Stimulated activated CD8-positive, alpha-beta memory T cell treated with anti-CD3 and anti-CD28 coated beads, Interleukin-2, amount 100 ng/mL, for 48 hours (primary cell): Measurements from ENCODE around the gene KIAA1328.
A peak's percentile ranks its signal among the peaks of the same experiment; 100 is the strongest.

Experiments used
- DNase-seq, 2 donors: peaks; one replicate each; pipeline ENCODE4 v3.0.0-alpha.2; 2020; ENCODE audit warnings: low read depth in 2 of 2

Gene KIAA1328

DNA sequence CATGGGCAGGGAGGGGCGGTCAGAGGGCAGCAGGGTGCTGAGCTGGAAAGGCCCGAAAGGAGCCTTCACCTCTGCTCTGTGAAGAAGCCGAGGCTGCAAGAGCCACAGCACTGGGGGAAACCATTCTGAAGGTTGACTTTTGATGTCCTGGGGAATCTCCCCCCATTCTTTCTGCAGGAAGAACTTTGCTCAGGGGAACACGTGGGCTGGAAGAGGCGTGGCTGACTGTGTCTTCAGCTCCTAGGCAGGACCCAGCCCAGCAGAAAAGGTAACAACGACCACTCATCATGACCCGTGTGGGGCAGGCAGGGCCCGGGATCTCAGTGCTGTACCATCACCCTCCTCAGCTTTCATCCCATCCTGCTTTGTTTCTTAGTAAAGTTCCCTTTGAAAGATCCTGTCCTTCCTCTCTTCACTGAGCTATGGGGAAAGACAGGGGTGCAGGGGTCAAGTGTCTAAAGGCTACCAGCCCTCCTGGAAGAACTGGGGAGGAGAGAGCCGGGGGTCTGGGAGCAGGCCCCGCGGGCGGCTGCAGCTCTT is 424.0 kb downstream of the KIAA1328 start:
- no peak for DNase-seq

DNA sequence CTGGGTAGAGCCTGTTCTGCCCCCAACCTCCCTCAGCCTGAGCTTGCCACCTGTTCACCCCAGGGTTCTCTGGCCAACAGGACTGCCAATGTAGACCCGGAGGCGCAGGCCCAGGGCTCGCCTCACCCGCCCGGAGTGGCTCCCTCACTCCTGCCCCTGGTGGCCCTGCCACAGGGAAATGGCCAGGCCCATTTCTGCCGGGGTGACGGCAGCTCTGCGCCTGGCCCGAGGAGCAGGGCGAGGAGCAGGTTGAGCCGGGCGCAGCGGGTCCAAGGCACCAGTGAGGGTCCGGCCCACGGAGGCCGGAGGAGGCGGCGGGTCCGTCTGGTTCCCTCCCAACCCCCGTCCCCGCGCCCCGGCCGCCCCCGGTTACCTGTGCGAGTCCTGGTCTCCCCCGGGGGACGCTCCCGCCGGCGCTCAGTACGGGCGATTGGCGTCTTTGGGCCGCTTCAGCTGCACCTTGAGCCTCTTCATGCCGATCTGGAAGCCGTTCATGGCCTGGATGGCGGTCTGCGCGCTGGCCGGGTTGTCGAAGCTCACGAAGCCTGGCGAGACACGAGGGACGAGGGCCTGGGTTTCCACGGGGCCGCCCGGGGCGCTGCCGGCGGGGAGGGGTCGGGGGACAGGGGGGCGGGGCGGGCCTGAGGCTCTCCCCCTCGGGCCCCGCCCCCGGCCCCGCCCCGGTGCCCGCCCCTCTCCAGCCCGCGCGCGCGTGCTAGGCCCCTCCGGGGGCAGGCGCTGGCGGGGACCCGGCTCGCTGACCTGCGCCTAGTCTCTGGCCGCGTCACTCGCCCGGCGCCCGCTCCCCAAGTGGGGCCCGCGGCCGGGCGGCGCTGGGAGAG is 424.7 kb downstream of the KIAA1328 start:
- no peak for DNase-seq

DNA sequence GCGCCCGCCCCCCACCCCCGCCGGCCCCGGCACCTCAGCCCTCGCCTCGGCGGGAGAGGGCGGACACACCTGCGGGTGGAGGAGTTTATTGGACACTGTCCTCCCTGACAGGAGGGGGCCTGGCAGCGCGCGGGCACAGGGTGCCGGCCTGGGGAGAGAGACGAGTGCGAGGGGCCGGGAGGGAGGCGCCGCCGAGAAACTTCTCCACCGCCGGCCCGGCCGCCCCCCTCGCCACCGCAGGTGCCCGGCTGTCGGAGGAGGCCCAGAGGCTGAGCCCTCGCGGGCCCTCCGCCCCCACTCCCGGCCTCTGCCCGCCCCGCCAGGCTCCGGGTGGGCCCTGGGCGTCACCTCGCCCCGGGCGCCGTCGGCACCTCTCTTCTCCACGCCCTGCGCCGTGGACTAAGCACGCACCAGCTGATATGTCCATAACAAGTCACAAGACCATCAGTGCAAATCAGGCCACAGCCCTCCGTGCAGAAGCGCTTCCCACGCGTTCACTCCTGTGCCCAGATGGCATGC is 425.4 kb downstream of the KIAA1328 start:
- no peak for DNase-seq

DNA sequence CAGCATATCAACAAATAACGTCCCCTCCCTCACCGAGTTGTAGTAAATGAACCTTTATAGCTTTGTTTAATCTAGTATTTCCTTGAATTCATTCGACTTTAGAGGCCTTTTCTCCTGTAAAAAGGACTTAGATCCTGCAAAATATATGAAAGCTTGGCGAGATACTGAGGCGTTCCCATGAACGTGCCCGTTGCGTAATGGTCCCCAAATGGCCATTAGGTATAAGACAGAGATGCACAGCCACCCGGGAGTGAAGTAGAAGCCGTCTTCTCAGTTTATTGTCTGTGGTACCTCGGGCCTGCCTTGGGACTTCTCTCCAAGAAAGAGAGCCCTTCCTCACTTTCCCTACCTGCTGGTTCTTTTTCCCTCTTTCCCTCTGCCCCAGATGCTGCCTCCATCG is 426.0 kb downstream of the KIAA1328 start:
- DNase-seq = no peak

DNA sequence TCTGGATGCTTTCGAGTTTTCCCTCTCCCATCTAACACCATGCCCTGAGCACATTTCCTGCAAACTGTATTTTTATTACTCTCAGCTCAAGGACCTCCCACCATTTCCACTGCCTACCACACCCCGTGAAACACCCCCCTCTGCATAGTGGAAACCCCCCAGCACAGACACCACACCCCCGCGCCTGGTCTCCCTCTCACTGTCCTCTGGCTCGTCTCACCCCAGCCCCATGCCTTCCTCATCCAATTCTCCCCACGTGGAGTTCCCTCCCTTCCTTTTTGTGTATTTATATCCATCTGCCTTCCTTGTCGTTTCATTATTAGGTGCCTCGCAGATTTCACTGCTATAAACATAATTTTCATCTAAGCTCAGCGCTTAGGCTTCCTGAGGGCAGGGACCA is 429.2 kb downstream of the KIAA1328 start:
- DNase-seq = no peak

DNA sequence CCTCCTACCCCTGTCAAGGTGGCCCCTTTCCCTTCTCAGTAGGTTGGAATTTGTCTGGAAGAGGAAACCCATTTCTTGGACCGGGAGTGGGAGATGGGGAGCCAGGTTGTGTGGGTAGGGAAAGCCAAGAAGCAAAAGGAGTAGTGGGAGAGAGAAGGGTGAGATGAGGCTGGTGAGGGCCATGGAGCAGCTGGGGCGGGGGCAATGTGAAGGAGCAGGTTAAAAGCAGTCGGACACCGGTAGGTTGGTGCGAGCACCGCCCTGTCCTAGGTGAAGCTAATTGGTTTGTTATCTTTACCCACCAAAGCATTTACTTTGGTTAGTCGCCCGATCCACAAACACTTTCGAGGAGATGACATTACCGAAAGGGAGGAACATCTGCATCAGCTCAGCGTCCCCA is 429.9 kb downstream of the KIAA1328 start:
- DNase-seq = no peak

DNA sequence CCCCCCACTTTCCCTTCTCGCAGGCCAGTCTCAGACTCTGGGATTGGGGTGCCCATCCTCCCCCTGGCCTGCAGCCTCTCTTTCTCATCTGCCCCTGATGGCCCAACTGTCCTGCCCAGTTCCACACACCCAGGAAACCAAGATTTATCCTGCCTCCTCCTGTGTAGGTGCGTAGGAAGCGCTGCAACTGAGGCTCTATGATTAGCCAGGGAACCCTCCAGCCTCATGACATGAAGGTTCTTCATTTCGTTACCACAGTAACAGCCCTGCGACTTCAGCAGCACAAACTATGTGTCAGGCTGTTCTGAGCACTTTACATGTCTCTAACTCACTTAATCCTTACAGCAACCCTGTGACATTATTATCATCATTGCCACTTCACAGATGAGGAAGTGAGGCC is 430.8 kb downstream of the KIAA1328 start:
- DNase-seq = no peak

DNA sequence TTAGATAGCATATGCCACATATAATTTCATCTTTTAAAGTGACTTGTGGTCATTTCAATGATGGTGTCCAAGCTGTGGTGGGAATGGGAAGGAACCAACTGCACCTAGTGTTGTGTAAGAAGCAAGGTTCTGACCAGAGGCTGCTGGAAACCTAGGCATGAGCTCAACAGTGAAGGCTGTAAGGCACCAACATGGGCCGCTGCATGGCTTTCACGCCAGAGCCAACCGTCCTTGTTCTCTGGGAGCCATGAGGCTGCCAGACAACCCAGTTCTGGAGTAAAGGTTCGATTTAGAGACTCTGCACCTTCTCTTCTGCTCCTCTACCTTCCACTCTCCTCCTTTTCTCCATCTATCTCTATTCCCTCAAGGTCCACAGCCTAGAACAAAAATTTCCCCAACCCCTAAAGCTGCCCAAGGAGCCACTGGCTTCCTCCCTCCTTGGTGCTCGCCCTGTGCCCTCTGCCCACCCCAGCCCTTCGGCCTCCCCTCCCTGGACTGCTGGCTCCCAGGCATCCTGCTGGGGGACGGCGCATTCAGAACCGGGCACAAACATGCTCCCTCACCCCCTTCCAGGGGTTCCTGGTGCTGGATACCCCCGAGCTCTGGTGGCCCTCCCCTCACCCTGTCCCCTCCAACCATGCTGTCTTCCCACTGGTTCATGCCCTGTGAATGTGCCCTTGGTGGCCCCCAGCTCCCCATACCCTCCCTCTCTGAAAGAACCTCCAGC is 431.6 kb downstream of the KIAA1328 start:
- DNase-seq = no peak

DNA sequence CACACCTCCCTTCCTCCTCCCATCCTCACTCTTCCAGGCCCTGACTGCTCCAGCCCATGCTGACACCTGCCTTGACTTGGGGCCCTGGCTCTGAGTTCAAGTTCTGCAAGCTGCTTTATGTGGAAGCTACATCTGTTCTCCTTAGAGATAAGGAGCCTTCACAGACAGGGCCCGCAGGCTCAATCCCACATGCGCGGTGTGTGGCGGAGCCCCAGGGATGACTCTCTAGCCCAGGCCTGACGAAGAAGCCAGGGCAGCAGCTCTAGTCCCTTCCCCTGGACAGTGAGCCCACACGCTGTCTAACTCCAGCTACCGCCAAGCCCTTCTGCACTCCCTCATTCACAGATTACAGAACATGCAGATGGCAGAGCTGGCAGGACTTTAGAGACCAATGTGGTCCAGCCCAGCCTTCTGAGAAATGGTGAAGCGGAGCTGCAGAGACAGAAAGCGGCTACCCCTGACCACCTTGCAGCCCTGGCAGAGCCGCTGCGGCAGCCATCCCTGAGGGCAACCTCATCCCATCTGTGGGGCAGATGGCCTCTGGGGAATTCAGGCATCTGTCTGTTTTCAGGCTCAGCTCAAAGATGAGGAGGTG is 432.4 kb downstream of the KIAA1328 start:
- no peak for DNase-seq

DNA sequence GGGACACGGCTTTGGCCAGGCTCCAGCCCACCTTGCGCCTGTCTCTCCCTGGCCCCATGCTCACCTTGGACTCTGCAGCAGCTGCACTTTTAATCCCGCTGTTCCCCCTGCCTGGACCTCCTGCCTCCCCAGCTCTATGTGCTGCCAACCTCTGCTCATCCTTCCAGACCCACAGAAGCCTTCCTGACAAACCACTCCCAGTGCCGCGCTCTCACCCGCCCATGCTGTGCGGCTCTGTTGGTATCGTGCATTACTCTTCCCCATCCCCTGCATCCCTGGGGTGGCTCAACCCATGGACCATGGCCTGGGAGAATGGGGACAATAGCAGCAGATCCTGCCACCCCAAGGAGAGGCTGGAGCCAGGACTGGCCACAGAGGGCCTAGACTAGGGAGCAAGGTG is 433.1 kb downstream of the KIAA1328 start:
- DNase-seq = no peak

DNA sequence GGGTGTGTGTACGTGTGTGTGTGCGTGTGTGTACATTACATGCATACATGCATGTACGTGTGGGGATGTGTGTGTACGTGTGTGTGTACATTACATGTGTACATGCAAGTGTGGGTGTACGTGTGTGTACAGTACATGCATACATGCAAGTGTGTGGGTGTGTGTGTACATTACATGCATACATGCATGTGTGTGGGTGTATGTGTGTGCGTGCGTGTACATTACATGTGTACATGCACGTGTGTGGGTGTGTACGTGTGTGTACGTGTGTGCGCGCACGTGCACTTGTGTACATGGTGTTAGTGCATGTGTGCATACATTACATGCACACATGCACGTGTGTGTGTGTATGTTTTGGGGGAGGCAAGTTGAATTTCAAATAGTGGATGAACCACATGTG is 436.0 kb downstream of the KIAA1328 start:
- DNase-seq = no peak

DNA sequence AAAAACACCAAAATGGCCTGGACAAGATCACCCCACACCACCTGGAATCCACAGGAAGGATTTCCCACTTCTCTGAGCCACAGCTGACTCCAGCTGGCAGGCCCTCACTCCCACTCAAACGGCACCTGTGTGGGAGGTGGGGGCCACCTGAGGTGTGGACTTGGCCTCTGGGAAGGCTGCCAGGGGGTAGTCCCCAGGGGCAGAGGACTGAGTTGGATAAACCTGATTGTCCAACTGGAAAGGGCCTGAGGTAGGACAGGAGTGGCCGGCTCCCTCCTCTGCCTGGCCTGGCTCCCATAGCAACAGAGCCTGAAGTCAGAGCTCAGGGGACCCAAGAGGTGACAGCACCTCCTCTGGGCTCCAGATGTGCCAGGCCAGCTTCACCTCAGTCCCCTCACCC is 436.5 kb downstream of the KIAA1328 start:
- DNase-seq = no peak

DNA sequence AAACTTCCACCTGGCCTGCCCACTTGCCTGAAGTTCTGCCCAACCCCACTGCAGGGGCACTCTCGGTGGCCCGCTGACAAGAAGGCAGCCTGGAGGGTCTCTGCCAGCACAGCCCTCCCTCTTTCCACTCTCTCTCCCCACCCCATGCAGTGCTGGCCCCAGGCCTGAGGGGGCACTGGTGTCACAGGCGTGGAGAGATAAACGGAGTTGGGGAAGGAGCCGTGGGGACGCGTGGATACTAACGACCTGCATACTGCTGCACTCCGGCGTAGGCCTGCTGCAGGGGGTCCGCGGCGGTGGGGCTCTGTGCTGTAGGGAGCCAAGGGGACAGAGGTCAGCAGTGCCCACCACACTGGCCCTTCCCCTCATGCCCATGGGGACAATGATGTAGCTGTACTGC is 437.4 kb downstream of the KIAA1328 start:
- DNase-seq = no peak

DNA sequence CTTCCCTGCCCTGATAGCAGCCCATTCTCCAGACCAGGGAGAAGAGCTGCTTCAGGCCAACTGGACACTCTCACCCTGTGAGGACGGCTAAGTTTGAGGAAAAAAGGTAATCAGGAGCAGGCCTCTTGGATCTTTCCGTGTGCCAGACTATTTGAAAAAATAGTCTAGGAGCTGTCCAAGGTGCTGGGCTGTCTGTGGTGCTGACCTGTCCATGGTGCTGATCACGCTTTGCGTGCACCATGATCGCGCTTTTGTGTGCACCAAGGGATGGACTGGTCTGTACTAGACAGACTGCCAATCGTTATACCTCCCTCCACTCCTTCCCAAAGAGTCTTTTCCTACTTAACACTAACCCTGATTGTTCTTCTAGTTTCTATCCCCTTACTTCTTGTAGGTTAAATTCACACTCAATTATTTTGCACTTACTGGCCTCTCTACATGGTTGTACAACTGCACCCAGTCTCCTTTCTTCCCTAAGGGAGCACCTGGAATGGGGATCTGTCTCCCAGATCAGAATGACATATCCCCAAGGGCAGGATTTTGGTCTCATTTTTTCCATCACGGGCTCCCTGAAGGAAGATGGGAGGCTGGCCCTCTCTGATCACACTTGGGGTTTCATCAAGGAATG is 441.2 kb downstream of the KIAA1328 start:
- DNase-seq = peak in 1 of 2 donors; percentile 2

DNA sequence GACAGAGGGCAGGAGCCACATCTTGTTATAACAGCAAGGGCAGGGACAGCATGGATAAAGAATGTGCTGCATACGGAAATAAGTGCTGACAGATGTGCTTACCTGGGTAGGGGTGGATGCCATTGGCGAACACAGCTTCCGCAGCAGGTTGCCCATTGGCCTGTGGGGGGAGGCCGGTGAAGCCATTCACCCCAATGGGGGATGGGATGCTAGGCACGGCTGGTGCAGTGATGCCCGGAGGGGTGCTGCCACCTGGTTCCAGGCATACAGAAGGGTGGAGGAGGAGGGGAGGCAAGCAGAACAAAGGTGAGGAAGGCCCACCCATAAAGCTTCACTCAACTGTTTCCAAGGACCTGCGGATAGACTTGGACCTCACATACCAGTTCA is 441.7 kb downstream of the KIAA1328 start:
- DNase-seq = no peak

DNA sequence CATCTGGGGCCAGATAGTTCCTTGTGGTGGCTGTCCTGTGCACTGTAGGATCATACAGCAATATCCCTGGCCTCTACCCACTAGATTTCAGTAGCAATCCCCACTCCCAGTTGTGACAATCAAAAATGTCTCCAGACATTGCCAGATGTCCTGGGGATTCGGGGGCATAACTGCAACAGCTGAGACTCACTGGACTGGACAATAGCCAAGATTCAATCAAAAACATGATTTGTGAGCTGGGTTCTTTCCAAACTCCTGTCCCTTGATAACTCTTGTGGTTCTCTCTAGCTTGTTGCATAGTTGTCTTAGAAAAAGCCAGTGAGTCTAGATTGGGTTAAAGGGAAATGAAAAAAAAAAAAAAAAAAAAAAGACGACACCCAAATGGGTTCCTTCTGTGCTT is 443.3 kb downstream of the KIAA1328 start:
- no peak for DNase-seq

DNA sequence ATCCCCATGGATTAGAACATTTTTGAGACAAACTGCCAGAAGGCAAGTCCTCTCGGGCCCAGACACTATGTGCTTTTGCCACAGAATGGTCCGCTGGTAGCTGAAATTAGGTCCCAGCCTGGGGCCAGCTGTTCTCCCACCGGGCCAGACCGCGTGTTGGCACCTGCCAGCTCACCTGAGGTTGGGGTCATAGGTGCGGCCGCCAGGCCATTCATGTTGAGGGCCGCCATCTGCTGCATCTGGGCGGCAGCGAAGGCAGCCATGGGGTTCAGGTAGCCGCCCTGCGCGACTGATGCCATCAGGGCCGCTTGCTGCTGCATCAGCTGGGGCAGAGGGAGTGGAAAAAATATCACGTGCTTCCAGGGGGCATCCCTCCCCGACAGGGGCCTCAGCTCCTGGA is 443.9 kb downstream of the KIAA1328 start:
- DNase-seq = no peak

DNA sequence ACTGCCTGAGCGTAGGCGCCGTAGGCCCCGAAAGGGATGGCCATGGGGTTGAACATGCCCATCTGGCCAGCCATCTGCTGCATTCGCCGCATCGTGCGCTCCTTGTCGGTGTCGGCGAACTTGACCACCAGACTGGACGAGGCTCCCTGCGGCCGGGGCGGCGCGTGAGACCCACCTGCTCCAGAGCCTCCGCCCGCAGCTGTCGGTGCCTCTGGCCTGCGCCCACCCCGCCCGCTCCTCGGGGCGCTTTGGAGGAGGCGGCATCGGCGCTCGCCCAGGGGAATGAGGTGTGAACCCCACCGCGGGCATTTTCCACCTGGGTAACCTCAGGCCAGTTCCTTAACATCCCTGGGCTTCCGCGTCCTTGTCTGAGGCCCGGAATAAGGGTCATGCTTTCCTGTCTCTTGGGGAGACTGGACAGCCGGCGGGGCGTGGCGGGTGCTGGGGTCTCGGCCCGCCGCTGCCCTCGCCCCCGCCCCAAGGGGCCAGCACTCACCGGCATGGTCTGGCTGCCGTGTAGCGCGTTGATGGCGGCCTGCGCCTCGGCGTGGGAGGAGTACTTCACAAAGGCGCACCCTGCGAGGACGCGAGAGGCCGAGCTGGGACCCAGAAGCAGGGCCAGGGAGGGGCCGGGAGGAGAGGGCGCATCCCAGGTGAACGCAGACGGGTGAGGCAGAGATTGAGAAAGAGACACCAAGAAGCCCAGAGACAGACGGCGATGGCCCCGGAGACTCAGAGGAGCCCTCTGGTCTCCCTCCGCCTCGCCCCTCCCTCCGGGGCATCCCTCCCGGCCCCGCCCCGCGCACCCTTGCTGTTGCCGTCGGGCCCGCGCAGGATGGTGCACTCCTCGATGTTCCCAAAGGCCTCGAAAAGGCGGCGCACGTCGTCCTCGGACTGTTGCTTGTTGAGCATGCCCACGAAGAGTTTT is 445.6 kb downstream of the KIAA1328 start:
- DNase-seq = no peak

DNA sequence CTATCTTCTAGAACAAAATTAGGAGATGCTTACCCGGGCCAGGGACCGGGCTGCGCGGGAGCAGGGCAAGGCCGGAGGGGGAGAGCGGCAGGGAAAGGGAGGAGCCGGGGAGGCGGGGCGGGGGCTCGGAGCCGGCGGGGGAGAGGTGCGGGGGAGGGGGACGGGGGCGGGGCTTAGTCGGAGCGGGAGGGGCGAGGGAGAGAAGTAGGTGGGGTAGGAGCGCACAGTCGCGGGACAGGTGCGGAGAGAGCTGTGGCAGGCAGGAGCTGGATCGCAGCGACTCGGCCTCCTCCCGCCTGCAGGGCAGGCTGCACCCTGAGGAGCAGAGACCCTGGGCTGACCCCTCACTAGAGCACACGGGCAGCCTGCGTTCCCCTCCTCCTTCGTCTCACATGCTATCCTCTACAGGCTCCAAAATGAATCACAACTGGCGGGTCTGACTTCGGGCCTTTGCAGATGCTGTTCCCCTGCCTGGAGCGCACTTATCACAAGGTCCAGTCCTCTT is 446.4 kb downstream of the KIAA1328 start:
- no peak for DNase-seq

DNA sequence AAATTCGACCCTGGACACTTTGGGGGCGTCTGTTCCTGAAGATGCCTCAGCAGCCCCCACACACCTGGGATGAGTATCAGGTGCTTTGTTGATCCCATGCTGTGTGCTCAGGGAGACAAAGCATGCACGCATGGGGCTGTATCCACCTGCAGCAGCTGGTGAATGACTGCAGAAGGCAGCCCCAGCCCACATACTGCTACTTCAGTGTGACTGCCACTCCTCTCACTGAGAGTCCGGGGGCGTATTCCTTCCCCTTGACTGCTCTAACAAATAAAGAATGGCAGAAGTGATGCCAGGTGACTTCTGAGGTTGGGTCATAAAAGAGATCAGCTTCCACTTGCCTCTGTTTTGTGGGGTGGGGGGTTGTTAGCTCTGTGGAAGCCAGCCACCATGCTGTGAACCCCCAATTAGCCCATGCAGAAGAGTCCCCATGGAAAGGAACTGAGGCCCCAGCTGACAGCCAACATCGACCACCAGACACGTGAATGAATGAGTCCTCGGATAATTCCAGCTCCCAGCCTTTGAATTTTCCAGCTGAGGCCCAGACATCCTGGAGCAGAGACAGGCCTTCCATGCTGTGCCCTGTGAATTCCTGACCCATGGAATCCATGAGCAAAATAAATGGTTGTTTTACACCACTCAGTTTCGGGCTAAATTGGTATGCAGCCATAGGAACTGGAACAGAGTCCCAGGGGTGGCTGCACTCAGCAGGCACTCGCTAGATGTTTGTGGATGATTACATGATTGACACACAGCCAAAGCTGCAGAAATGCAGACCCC is 447.4 kb downstream of the KIAA1328 start:
- DNase-seq = no peak
